H1 (cell line): ENCODE data around the gene OXNAD1.

Source experiments
- EP300 ChIP-seq, 2 experiments: IDR thresholded peaks; 1 replicate in 1 of 2; 2 replicates in 1 of 2; pipeline ENCODE4 v1.6.1; 2011 to 2012; ENCODE audit warnings: low read depth in 2 of 2, low read length in 2 of 2, mild to moderate bottlenecking in 2 of 2, borderline replicate concordance in 1 of 2, inconsistent platforms in 1 of 2, moderate library complexity in 1 of 2
- HDAC6 ChIP-seq: IDR thresholded peaks from one replicate; pipeline ENCODE4 v1.7.1; 2012; ENCODE audit warnings: low read depth, mild to moderate bottlenecking, inconsistent platforms, low read length, moderate library complexity
- JUN ChIP-seq: IDR thresholded peaks from 2 replicates; pipeline ENCODE4 v1.6.1; 2011; ENCODE audit warnings: low read depth, mild to moderate bottlenecking, improper control_type of control experiment, low read length
- KDM5A ChIP-seq: fragments of 200-600 bp; IDR thresholded peaks from 2 replicates; pipeline ENCODE4 v1.7.1; 2012; ENCODE audit warnings: mild to moderate bottlenecking, low read length, inconsistent platforms, mixed read lengths
- POLR2A ChIP-seq, 2 experiments: IDR thresholded peaks; 1 replicate in 1 of 2; 2 replicates in 1 of 2; pipeline ENCODE4 v1.6.1; 2011; ENCODE audit warnings: low read depth in 2 of 2, low read length in 2 of 2, mild to moderate bottlenecking in 2 of 2; ENCODE audit errors: control extremely low read depth in 1 of 2
- POLR2AphosphoS5 ChIP-seq: IDR thresholded peaks from 2 replicates; pipeline ENCODE4 v1.6.1; 2011; ENCODE audit warnings: low read depth, low read length
- RAD21 ChIP-seq, 2 experiments: IDR thresholded peaks in 1 of 2; conservative IDR thresholded peaks in 1 of 2; 2 replicates each; pipeline ENCODE4 v1.6.1; 2011; ENCODE audit warnings: low read depth in 2 of 2, low read length in 2 of 2, improper control_type of control experiment in 1 of 2, inconsistent platforms in 1 of 2, mild to moderate bottlenecking in 1 of 2, moderate library complexity in 1 of 2
- SIX5 ChIP-seq: IDR thresholded peaks from 2 replicates; pipeline ENCODE4 v1.6.1; 2011; ENCODE audit warnings: mild to moderate bottlenecking, low read depth, low read length
- TCF12 ChIP-seq: IDR thresholded peaks from 2 replicates; pipeline ENCODE4 v1.6.1; 2011; ENCODE audit warnings: low read depth, mild to moderate bottlenecking, low read length
- YY1 ChIP-seq: IDR thresholded peaks from 2 replicates; pipeline ENCODE4 v1.6.1; 2011; ENCODE audit warnings: low read depth, mild to moderate bottlenecking, low read length
- ZNF274 ChIP-seq: IDR thresholded peaks from 2 replicates; pipeline ENCODE4 v1.7.0; 2012; ENCODE audit warnings: low read length, borderline replicate concordance; ENCODE audit errors: extremely low read depth
- TF ChIP-seq, protein P1 (sequence below), 3 experiments: IDR thresholded peaks; 1 replicate in 2 of 3; 2 replicates in 1 of 3; pipeline versions ENCODE4 v1.5.1 to v1.6.1; 2011; ENCODE audit warnings: low read length in 3 of 3, mild to moderate bottlenecking in 3 of 3, inconsistent platforms in 2 of 3, low read depth in 1 of 3, moderate library complexity in 1 of 3; ENCODE audit not compliant: insufficient read depth in 1 of 3; ENCODE audit errors: control extremely low read depth in 1 of 3

DNA sequence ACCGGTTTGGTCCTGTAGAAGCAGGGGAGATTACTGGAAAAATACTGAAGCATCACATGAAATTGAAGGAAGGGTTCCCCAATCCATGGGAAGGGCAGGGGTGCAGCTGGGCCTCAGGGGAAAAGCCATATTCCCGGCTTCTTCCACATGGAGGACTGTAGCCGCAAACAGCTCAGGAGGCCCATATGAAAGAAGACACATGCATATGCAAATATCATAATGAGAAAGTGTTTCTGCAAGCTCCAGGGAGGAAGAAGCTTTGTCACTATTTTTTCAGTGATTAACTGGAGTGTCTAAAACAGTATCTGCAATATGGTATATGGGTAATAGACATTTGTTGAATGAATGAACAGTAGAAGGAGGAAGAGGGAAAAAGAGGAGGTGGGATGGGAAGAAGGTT lies 19.4 kb upstream of the OXNAD1 start:
- TF ChIP-seq, protein P1, sequence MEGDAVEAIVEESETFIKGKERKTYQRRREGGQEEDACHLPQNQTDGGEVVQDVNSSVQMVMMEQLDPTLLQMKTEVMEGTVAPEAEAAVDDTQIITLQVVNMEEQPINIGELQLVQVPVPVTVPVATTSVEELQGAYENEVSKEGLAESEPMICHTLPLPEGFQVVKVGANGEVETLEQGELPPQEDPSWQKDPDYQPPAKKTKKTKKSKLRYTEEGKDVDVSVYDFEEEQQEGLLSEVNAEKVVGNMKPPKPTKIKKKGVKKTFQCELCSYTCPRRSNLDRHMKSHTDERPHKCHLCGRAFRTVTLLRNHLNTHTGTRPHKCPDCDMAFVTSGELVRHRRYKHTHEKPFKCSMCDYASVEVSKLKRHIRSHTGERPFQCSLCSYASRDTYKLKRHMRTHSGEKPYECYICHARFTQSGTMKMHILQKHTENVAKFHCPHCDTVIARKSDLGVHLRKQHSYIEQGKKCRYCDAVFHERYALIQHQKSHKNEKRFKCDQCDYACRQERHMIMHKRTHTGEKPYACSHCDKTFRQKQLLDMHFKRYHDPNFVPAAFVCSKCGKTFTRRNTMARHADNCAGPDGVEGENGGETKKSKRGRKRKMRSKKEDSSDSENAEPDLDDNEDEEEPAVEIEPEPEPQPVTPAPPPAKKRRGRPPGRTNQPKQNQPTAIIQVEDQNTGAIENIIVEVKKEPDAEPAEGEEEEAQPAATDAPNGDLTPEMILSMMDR (IDR thresholded peaks at IDR 0.05; ENCODE audit: control extremely low read depth in 1 of 3, insufficient read depth in 1 of 3, low read depth in 1 of 3, low read length in 3 of 3), result no peak
- TF ChIP-seq HDAC6 (no peak), POLR2A (IDR thresholded peaks at IDR 0.05; ENCODE audit: control extremely low read depth in 1 of 2, low read depth in 2 of 2, low read length in 2 of 2) (no peak), RAD21 (IDR thresholded peaks at IDR 0.05 in 1 of 2, conservative IDR thresholded peaks at IDR 0.05 in 1 of 2; ENCODE audit: low read depth in 2 of 2, low read length in 2 of 2) (no peak), SIX5 (no peak), YY1 (no peak), POLR2AphosphoS5 (no peak), KDM5A (no peak), TCF12 (no peak), EP300 (IDR thresholded peaks at IDR 0.05; ENCODE audit: borderline replicate concordance in 1 of 2, low read depth in 2 of 2, low read length in 2 of 2) (no peak), JUN (no peak), ZNF274 (no peak)
